SH-SY5Y (cell line): ENCODE results near the gene SLC39A6.

Experiments used
- GATA2 ChIP-seq: IDR thresholded peaks from 2 replicates; pipeline ENCODE4 v1.6.1; 2011; ENCODE audit warnings: mild to moderate bottlenecking, low read depth, low read length
- GATA3 ChIP-seq: IDR thresholded peaks from 2 replicates; pipeline ENCODE4 v1.6.1; 2011; ENCODE audit warnings: low read depth, mild to moderate bottlenecking, low read length, moderate library complexity

GRCh38 chr18:36153203-36153602 is 24.1 kb upstream of the SLC39A6 start:
- TF ChIP-seq GATA2 (no peak), GATA3 (no peak)
